ENCODE measurements around the gene YIPF1. TPM values are rescaled to one million over a fixed set of nuclear protein-coding genes. Genes with fewer than 3 reads are reported as not detected.

YIPF1 gene
- total RNA-seq, 2 donors from 2014 or later: 16.1 to 21.1 TPM

Small RNA genes within 50 kb of the gene (small RNA-seq; reads per million reads assigned to genes)
- not detected for gene AL049745.1

Other genes with a start within 250 kb of the YIPF1 start
- under 1 TPM in 1 of 2 donors, not detected in 1; 0.33 TPM for gene GLIS1, start 150.6 kb downstream of the YIPF1 start, total RNA-seq
- 1 to 10 TPM; 2.3 to 7.3 TPM for gene NDC1, start 51.5 kb downstream of the YIPF1 start, total RNA-seq
- not detected for gene DIO1, start 4.4 kb upstream of the YIPF1 start, total RNA-seq
- 10 to 100 TPM in 1 of 2 donors, 1 to 10 TPM in 1; 6.6 to 17.6 TPM for gene IFT25, start 55.9 kb upstream of the YIPF1 start, total RNA-seq
- gene LRRC42, start 56.6 kb upstream of the YIPF1 start, total RNA-seq: 10 to 100 TPM in 1 of 2 donors, 1 to 10 TPM in 1; 2.3 to 17.1 TPM
- not detected for gene LDLRAD1, start 128.4 kb upstream of the YIPF1 start, total RNA-seq
- gene TMEM59, start 163.4 kb upstream of the YIPF1 start, total RNA-seq: 100 to 1,000 TPM in 1 of 2 donors, 10 to 100 TPM in 1; 89.5 to 131 TPM
- gene TCEANC2, start 163.8 kb upstream of the YIPF1 start, total RNA-seq: 1 to 10 TPM; 1.3 to 2.9 TPM